ENCODE data around the gene CTNNA3.

Gene CTNNA3

DNA sequence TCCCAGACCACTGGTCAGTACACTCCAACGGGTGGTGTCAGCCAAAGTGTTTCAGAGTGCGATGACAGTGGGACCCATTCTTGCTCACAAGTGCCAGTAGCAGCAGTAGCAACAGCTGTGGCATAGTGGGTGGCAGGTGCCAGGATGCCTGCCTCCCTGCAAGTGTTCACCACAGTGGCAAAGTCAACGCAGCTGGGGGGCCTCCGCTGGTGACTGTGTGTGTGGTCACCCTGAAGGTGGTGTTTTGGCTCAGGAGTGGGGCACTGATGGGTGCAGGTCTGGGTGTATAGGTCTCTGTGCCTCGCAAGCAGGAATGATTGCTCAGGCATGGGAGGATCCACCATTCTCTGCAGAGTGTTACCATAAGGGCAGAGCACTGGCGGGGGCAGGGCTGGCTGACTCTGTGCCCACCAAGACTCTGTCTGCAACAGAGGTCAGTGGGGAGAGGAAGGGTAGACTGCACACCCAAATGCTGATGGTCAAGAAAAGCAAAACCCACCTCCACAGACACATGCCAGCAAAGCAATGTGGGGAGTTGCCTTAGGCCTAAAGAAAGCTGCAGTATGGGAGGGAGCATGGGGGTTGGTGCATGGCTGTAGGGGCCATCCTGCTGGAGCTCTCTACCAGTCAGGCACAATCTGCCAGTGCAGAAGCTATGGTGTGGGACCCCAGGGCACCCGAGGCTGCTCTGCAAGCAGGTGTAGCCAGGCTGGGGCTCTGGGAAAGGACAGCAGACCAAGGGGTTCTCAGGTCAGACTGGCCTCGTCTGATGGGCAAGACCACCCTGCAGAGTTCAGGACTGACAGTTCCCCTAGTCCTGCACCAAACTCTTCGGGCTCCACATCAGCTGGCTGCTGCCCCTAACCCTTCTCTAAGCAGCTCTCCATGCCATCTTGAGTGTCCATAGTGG is 368.1 kb downstream of the CTNNA3 start:
- no peak for DNase-seq (ENCODE audit: low read depth in 3 of 3)

DNA sequence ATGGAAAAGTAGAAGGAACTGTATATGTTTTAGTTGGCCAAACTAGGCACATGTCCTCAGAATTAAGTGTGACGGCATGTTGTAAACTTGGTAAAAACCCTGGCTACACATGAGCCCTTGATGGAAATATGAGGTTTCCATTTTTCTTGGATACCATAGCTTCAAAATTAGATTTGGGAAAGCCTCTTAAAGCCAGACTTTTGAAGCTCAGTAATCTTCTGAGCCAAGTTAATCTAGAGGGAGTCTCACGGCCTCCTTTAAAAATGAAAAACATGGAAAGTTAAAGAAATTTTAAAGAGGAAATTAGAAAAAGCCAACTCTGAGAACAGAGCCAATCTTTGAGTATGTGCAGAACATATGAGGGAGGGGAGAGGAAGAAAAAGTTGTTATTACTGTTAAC is 376.0 kb downstream of the CTNNA3 start:
- no peak for DNase-seq (ENCODE audit: low read depth in 3 of 3)

DNA sequence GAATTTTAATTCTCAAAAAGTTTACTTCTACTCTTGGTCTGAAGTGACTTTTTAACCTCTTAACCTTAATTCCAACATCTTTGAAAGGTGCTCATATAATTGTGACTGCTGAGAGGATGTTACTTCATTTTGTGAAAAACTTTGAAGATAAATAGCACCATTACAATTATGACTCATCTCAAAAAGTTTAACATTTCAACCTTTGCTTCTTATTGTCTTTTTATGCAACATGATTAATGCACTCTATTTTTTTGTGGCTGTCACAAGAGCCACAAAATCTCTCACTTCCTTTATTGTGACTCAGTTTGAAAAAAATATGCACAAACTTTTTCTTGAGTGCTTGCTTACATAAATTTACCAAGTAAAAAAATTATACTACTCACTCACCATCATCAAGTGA is 387.1 kb downstream of the CTNNA3 start:
- no peak for DNase-seq (ENCODE audit: low read depth in 3 of 3)

DNA sequence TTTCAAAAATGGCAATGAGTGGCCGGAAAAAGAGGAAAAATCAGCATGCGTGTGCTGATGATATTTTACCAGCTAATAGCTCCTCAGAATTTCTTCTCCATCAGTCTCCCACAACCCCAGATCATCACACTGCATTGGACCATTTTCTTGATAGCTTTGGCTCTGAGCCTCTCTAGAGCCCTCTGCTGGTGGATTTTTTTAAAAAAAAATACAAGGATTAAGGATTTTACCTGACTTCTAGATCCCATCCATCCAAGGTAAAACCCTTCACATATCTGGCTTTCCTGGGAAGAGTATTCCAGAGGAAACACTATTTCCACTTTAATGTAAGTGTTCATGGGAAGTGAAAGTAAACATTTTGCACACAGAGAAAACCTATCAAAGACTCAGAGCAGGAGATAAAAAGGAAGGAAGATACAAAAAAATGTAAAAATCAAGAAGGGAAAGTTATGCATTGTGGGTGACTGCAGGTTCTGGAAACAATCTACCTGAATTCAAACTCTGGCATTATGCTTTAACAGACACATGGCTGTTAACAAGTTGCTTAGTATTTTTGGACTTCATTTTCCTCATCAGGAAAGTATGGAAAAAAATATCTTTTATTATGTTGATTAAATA is 389.3 kb downstream of the CTNNA3 start:
- DNase-seq (ENCODE audit: low read depth in 3 of 3): no peak

DNA sequence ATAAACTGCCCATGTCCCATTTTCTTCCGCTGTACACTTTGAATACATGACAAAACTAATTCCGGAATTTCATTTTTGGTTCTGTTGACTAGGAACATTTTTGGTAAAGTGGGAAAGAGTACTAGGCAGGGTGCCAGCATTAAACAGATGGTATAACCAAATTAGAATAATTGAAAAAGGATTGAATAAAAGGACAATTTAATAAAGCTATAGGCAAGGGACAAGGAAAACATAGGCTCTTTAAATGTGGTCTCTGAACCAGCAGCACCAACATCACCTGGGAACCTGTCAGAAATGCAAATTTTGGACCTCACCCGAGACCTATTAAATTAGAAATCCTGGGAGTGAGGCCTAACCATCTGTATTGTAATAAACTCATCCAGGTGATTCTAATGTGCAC is 393.3 kb downstream of the CTNNA3 start:
- DNase-seq (ENCODE audit: low read depth in 3 of 3): no peak

DNA sequence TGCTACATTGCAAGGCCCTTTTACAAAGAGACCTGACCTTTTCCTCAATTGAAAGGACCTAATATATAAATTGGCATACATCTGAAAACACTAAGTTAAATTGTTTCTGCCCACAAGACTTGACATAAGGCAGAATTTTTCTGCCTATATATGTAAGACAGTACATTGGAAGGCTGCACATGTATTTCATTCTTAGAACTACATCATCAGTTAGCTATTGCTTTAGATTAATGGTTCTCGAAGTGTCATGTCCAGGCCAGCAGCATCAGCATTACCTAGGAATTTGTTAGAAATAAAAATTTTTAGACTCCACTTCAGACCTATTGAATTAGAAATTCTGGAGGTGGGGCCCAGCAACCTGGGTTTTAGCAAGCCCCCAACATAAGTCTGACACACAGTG is 396.2 kb downstream of the CTNNA3 start:
- DNase-seq (ENCODE audit: low read depth in 3 of 3): no peak

DNA sequence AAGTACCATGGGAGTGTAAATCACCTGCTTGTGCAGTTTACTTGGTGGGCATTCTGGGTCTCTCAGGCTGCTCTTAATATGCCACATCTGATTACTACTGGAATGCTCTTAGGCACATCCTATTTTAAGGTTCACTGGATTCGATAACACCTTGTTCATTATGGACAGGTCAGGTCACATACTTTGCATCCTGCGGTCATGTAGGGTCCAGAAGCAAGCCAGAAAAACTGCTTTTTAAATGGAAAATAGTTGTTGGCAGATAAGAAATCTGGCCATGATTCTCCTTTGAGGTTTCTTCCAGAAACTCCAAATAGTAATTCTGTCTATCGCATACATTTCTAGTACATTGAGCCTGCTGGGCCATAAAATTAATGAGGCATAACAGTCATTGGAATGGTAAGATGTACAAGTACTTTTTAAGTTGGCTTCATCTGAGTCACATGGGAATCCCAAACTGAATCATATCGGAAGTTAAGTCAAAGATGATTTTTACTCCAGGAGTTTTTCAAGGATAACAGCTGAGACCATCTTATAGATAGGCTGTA is 398.3 kb downstream of the CTNNA3 start:
- DNase-seq (ENCODE audit: low read depth in 3 of 3): no peak

DNA sequence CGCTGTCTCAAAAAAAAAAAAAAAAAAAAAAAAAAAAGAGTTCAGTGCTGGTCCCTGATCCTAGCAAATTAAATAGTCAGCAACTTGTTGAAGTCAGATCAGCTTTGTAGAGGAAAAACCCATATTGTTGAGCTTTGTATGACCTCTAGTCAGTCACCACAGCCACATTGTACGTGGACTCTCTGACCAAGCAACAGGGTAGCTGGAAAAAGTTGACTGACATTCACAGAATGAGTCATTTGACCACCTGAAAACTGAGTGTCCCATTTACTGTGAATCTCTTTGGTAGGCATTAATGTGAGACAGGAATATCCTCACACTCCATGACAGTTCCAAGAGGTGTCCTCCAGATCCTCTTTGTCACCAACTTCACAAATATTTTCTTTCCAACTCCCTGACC is 399.1 kb downstream of the CTNNA3 start:
- no peak for DNase-seq (ENCODE audit: low read depth in 3 of 3)

DNA sequence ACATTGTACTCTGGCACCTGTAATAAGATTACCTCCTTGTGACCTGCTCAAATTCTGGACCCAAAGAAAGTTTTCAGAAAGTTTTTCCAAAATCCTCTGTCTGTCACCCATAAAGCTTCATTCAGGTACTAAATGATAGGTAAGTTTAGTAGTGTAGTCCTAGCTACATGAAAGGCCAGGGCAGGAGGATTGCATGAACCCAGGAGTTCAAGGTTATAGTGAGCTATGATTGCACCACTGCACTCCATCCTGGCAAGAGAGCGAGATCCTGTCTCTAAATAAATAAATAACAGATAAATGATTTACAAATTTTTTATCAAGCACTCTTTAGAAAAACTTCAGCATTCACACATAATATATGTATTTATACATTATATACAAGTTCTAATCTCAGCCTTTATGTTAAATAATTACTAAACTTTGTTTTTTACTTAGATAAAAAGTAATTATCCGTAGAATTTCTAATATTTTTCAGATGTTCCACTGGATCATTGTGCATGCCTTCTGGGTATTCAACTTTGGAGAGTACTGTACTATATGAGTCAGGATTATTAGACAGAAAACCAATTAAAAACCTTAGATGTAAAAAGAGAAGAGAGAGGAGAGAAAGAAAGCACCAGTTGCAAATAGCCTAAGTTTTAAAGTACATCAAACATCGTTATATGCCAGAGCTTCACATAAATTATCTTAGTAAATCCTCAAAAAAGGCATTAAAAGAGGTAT is 407.1 kb downstream of the CTNNA3 start:
- no peak for DNase-seq (ENCODE audit: low read depth in 3 of 3)

DNA sequence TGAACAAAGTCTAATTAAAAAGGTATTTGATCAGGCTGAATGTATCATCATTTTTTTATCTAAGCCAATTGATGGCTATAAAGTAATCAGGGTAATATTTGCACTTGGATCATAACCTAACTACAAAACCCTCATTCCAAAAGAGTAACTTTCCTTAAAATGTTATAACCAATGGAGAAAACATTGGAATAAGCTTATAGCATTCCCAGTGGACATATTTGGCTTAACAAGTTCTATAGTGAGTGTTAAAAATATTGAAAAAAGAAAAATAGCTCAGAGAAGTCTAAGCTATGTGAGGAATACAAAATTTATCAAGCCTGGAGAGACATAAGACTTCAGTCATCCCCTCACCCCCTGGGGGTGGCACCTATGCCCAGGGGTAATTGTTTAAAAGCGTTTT is 411.4 kb downstream of the CTNNA3 start:
- no peak for DNase-seq (ENCODE audit: low read depth in 3 of 3)

DNA sequence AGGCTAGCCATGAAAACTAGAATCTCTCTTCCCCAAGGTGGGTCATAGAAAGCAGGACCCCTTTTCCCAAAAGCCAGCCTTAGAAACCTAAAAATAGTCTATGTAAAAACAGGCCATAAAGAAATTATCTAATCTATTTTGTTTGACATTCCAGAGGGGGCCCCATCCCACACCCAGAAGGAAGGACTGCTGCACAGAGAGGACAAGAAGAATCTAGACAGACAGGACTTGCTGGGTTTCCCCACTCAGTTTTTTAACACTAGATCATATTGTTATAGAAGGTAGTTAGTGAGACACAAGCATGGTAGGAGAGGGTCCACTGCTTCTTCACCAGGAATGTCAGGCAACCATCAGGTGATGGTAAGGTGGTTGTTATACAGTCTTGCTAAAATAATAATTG is 413.1 kb downstream of the CTNNA3 start:
- DNase-seq (ENCODE audit: low read depth in 3 of 3): no peak

DNA sequence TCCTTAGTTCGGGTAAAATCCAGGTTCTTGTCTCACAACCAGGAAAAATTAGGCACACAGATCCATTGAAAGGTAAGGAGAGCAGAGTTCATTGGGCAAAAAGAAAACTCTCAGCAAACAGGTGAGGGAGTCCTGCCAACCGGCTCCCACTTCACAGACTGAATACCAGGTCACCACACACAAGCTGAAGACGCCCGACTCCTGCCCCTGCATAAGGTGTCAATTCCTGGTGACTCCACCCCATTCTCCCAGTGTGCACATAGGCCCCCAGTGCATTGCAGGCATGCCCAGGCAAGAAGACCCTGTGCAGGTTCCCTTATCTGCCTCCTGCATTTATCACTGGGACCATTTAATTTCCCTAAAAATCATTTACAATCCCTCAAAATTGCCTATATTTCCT is 415.6 kb downstream of the CTNNA3 start:
- DNase-seq (ENCODE audit: low read depth in 3 of 3): no peak

DNA sequence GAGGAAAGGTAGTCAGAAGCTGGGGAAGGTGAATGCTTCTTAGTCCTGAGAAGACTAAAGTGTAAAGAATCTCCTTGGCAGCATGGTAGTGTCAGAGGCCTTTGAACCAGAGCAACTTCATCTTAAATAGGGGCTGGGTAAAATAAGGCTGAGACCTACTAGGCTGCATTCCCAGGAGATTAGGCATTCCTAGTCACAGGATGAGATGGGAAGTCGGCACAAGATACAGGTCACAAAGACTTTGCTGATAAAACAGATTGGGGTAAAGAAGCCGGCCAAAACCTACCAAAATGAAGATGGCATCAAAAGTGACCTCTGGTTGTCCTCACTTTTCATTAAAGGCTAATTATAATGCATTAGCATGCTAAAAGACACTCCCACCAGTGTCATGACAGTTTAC is 418.6 kb downstream of the CTNNA3 start:
- DNase-seq (ENCODE audit: low read depth in 3 of 3): no peak

DNA sequence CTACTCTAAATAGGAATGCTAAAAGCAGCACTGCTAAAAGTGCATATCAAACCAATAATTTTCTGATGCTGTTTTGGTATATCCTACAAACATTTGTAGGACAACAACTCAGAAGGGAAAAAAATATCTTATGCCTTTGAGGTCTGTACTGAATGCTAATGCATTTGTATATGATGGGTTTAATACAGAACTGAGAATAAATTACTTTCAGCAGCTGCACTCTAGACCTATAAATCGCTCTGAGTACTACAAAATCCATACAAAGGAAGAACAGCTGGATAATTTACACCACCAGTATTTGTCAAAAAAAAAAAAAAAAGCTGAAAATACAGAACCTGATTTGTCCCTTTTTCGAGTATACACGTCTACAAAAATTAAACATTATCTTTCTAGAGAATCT is 426.2 kb downstream of the CTNNA3 start:
- no peak for DNase-seq (ENCODE audit: low read depth in 3 of 3)

DNA sequence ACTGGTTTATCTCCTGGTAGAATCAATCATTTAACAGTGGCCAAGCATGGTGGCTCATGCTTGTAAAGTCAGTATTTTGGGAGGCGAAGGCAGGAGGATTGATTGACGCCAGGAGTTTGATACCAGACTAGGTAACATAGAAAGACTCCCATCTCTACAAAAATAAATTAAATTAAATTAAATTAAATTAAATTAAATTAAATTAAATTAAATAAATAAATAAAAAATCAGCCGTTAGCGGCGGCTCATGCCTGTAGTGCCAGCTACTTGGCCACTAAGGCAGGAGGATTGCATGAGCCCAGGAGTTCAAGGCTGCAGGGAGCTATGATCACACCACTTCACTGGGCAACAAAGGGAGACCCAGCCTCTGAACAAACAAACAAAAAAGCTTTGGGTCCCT is 427.8 kb downstream of the CTNNA3 start:
- no peak for DNase-seq (ENCODE audit: low read depth in 3 of 3)

DNA sequence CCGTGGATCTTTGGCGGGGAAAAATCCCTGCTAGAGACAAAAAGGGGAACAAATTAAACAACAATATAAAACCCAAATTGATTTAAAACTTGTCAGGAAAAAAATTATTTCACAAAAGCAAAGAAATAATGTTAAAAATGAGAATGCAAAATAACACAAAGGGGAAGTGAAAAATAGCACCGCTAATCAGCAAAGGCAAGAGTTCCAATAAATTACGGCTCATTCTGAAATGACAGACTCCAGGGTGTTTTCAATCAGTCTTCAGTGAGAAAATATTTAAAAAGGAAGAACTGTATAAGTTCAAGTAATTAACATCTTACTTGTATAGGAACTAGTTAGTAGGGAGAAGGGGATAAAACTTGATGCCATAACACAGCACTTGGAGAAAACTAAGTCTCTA is 433.3 kb downstream of the CTNNA3 start:
- no peak for DNase-seq (ENCODE audit: low read depth in 3 of 3)

DNA sequence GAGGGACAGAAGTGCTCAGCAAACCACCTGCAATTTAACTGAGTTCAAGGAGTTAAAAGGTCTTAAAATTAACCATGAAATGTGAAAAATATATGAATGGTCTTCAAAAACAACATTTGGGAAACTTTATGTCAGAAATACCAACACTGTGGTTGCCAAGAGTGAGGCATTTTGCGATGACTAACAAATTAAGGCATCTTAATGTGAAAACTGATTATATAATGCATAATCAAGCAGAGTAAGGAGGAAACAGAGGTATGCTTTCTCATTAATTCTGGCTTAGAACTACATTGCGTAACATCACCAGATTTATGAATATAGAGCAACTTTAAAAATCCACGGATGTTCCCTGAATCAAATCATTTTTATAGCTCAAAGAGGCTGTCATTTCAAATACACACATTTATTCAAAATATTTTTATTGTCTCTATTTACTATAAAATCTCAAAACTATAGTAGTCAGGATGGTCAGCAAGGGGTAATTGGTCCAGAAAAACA is 434.6 kb downstream of the CTNNA3 start:
- no peak for DNase-seq (ENCODE audit: low read depth in 3 of 3)

DNA sequence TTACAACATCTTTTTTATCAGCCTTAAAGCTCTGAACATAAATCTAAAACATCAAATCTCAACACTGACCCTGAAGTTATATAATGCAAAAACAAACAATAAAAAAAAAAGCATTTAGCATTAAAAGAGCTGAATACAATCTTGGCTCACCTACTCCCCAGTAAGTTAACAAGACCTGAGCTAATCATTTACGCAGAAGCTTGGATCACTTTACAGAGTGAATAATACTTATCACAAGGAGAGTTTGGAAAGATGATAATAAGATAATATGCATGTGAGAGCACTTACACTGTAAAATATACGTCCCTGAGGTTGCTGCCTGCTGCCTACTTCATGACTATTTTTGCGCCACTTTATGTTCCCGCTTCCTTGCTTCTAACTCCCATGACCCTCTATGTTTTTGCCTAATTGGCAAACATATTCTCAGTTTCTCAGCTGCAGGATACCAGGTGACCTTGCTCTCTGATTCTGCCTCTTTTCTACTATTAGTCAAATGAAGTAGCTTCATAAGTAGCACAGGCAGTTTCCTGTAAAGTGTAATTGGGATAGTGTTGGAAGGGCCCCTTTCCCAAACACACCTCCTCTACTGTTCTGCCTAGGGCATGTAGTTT is 436.6 kb downstream of the CTNNA3 start:
- DNase-seq (ENCODE audit: low read depth in 3 of 3): no peak

DNA sequence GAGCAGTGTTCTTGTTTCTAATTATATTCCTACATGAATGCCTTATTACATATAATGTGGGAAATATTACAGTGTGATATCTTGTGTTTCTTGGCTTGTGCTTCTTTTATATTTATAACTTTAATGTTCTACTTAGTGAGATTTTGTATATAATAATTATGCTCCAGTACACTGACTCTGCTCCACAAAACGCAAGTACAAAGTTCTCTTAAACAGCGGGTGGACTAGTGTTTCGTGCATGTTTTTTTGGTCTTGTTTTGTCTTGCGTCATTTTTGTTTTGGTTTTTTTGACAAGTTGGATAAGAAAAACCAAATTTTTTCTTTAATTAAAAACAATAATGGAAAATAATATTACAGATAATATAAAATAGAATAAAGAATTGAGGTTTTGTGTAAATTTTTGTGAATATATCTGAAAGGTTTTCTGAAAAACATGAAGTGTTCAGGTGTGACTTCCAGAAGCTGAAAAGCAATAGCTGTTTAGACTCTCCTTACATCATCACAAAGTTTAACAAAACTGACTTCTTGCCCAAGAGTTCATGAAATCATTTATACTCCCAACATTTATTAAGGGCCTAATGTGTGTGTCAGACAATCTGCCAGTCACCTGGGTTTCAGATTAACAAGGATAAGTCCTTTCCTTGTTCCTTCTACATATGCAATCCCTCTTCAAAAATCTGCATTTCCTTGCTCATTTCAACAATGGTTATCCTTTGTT is 438.4 kb downstream of the CTNNA3 start:
- no peak for DNase-seq (ENCODE audit: low read depth in 3 of 3)

DNA sequence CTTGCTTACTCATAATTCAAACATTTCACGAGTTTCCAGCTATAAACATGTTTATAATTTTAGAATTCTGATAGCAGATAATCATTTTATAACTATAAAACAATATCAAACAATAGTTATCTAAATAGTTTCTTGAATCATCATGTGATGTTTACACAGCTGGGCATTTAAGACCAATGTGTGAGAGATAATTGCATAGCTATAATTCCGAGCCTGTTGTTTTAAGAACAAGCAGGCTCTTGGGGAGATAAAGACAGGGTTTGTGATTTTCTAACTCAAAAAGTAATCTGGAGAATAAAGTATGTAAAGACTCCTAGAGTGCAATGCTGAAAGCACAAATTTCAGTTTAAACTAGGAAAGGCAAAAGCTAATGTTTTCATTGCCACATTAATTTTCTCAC is 439.0 kb downstream of the CTNNA3 start:
- DNase-seq (ENCODE audit: low read depth in 3 of 3): no peak

DNA sequence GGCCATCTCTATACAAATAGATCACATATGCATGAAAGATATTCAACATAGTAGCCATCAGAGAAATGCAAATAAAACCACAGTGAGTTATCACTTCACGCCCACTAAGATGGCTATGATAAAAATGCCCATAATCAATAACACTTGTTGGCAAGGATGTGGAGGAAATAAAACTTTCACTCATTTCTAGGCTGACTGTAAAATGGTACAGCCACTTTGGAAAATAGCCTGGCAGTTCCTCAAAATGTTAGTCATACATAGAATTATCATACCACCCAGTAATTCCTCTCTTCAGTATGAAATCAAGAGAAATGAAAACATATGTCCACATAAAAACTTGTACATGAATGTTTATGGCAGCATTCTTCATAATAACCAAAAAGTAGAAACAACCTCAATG is 445.3 kb downstream of the CTNNA3 start:
- DNase-seq (ENCODE audit: low read depth in 3 of 3): no peak

Data from stimulated activated CD4-positive, alpha-beta T cell treated with anti-CD3 and anti-CD28 coated beads, TNF-alpha, amount 100 ng/mL, for 4 hours (primary cell).